Measurements from ENCODE around the gene HOXB4.

The HOXB4 gene

GRCh38 chr17:48589831-48590606 is 11.9 kb upstream of the HOXB4 start, which contains the start of gene HOXB3:
TSS of gene HOXB3 (minus strand) at chr17:48590241. CDS start at chr17:48552474, 37,767 bp downstream.
- peak; percentile 95 for DNase-seq (ENCODE audit: low read depth)

- DNase-seq (ENCODE audit: low read depth), result no peak
Measured at GRCh38 chr17:48589060-48589830, 11.1 kb upstream of the HOXB4 start.

- no peak for DNase-seq (ENCODE audit: low read depth)
Measured at GRCh38 chr17:48588528-48588927, 10.4 kb upstream of the HOXB4 start.

GRCh38 chr17:48588074-48588415 is 9.9 kb upstream of the HOXB4 start:
- no peak for DNase-seq (ENCODE audit: low read depth)

GRCh38 chr17:48587276-48588073 is 9.3 kb upstream of the HOXB4 start:
- DNase-seq (ENCODE audit: low read depth), result peak; percentile 73

GRCh38 chr17:48586355-48587258 is 8.5 kb upstream of the HOXB4 start:
- no peak for DNase-seq (ENCODE audit: low read depth)

GRCh38 chr17:48584223-48584741 is 6.1 kb upstream of the HOXB4 start:
- no peak for DNase-seq (ENCODE audit: low read depth)

GRCh38 chr17:48583708-48584222 is 5.6 kb upstream of the HOXB4 start:
- DNase-seq (ENCODE audit: low read depth), result no peak

GRCh38 chr17:48582750-48583069 is 4.6 kb upstream of the HOXB4 start:
- no peak for DNase-seq (ENCODE audit: low read depth)

GRCh38 chr17:48579760-48580554 is 1.8 kb upstream of the HOXB4 start:
- DNase-seq (ENCODE audit: low read depth), result peak; percentile 78

GRCh38 chr17:48579471-48579759 is 1.3 kb upstream of the HOXB4 start:
- no peak for DNase-seq (ENCODE audit: low read depth)

- no peak for DNase-seq (ENCODE audit: low read depth)
Measured at GRCh38 chr17:48578616-48579470, 693 bp upstream of the HOXB4 start.

GRCh38 chr17:48577330-48577945 is 712 bp downstream of the HOXB4 start:
- DNase-seq (ENCODE audit: low read depth), result peak; percentile 79

GRCh38 chr17:48576479-48577309 is 1.5 kb downstream of the HOXB4 start:
- DNase-seq (ENCODE audit: low read depth), result peak; percentile 96

- peak; percentile 63 for DNase-seq (ENCODE audit: low read depth)
Measured at GRCh38 chr17:48575673-48576478, 2.3 kb downstream of the HOXB4 start.

GRCh38 chr17:48575066-48575582 is 3.0 kb downstream of the HOXB4 start:
- DNase-seq (ENCODE audit: low read depth), result peak; percentile 93

- DNase-seq (ENCODE audit: low read depth), result no peak
Measured at GRCh38 chr17:48574505-48575065, 3.6 kb downstream of the HOXB4 start.
